SK-N-SH (cell line): ENCODE results near the gene TMX1. TPM values are rescaled to one million over a fixed set of nuclear protein-coding genes. Genes with fewer than 3 reads are reported as not detected.

ENCODE experiments used
- CTCF ChIA-PET: fragments of 300-600, 350-600 bp; formaldehyde crosslinking; extraction: SDS; loops from one replicate; lab custom pipeline; 2021; lab: Yijun Ruan, JAX
- POLR2A ChIA-PET: fragments of 350-600 bp; sonication (Branson Sonifier 250); formaldehyde crosslinking; extraction: SDS; loops from one replicate; lab custom pipeline; 2020; ENCODE audit warnings: antibody characterized with exemption, inconsistent platforms; lab: Yijun Ruan, JAX
- DNase-seq: peaks from one replicate; pipeline ENCODE4 v3.0.0; 2012
- H2AFZ ChIP-seq: fragments of 200-600 bp; sonication (generic); 2 replicates; pipeline ENCODE4 v1.8.1; 2016; ENCODE audit warnings: antibody characterized with exemption, mild to moderate bottlenecking, low read depth
- H3F3A ChIP-seq: fragments of 200-600 bp; sonication (generic); replicated peaks from 2 replicates; pipeline ENCODE3; 2016; ENCODE audit warnings: antibody characterized with exemption, mild to moderate bottlenecking; ENCODE audit not compliant: insufficient read depth
- H3K27ac ChIP-seq, 2 experiments: fragments of 200-500 bp in 1 of 2; fragments of 200-600 bp in 1 of 2; sonication (Bioruptor generic) in 1 of 2; sonication (generic), shearing (Covaris generic) in 1 of 2; 2 replicates each; pipeline versions ENCODE4 v1.5.1 to v1.6.1; 2014 to 2016; ENCODE audit warnings: low read depth in 2 of 2, inconsistent platforms in 1 of 2, low read length in 1 of 2, mild to moderate bottlenecking in 1 of 2, mixed read lengths in 1 of 2
- H3K27me3 ChIP-seq: fragments of 200-600 bp; sonication (generic), shearing (Covaris generic); 2 replicates; pipeline ENCODE4 v1.6.1; 2016; ENCODE audit warnings: mixed run types; ENCODE audit not compliant: insufficient read depth
- H3K36me3 ChIP-seq, 2 experiments: fragments of 200-500 bp in 1 of 2; fragments of 200-600 bp in 1 of 2; sonication (Bioruptor generic) in 1 of 2; sonication (generic) in 1 of 2; replicated peaks in 1 of 2; 2 replicates each; pipeline versions ENCODE3 to v1.5.1; 2014 to 2016; ENCODE audit warnings: low read length in 1 of 2, mild to moderate bottlenecking in 1 of 2; ENCODE audit not compliant: insufficient read depth in 2 of 2, control insufficient read depth in 1 of 2
- H3K4me1 ChIP-seq, 2 experiments: fragments of 200-500 bp in 1 of 2; fragments of 200-600 bp in 1 of 2; sonication (Bioruptor generic) in 1 of 2; sonication (generic), shearing (Covaris generic) in 1 of 2; 2 replicates each; pipeline versions ENCODE4 v1.5.1 to v1.6.1; 2014 to 2016; ENCODE audit warnings: low read depth in 1 of 2, low read length in 1 of 2, mixed run types in 1 of 2; ENCODE audit not compliant: insufficient read depth in 2 of 2, control insufficient read depth in 1 of 2
- H3K4me2 ChIP-seq: fragments of 200-600 bp; sonication (generic), shearing (Covaris generic); 2 replicates; pipeline ENCODE4 v1.6.1; 2017; ENCODE audit warnings: mixed run types
- H3K4me3 ChIP-seq, 2 experiments: fragments of 200-500 bp in 1 of 2; fragments of 200-600 bp in 1 of 2; sonication (Bioruptor generic) in 1 of 2; sonication (generic), shearing (Covaris generic) in 1 of 2; 2 replicates each; pipeline versions ENCODE4 v1.5.1 to v1.8.1; 2014 to 2016; ENCODE audit warnings: low read depth in 2 of 2, inconsistent platforms in 1 of 2, low read length in 1 of 2, mild to moderate bottlenecking in 1 of 2, mixed read lengths in 1 of 2, moderate library complexity in 1 of 2
- H3K79me2 ChIP-seq: fragments of 200-600 bp; sonication (generic); 2 replicates; pipeline ENCODE4 v1.8.1; 2017; ENCODE audit warnings: mild to moderate bottlenecking; ENCODE audit not compliant: insufficient read depth
- H3K9ac ChIP-seq: fragments of 200-600 bp; sonication (generic); 2 replicates; pipeline ENCODE4 v1.6.1; 2017; ENCODE audit warnings: mixed run types
- H3K9me2 ChIP-seq: fragments of 200-600 bp; sonication (generic); 2 replicates; pipeline ENCODE4 v1.6.1; 2017; ENCODE audit warnings: mixed run types
- H3K9me3 ChIP-seq: fragments of 200-600 bp; sonication (generic); 2 replicates; pipeline ENCODE4 v1.6.1; 2017; ENCODE audit warnings: mixed run types, mild to moderate bottlenecking, moderate library complexity
- H4K20me1 ChIP-seq: fragments of 200-600 bp; sonication (generic); 2 replicates; pipeline ENCODE4 v1.6.1; 2017; ENCODE audit warnings: mild to moderate bottlenecking, mixed run types; ENCODE audit not compliant: insufficient read depth
- CHD2 ChIP-seq: fragments of 150-350 bp; IDR thresholded peaks from 2 replicates; pipeline ENCODE4 v1.6.1; 2018; ENCODE audit warnings: low read length; ENCODE audit not compliant: partially characterized antibody
- FOXM1 ChIP-seq: IDR thresholded peaks from 2 replicates; pipeline ENCODE4 v1.4.0; 2012; ENCODE audit warnings: low read depth, mild to moderate bottlenecking
- PBX3 ChIP-seq: IDR thresholded peaks from 2 replicates; pipeline ENCODE4; 2012
- RAD21 ChIP-seq: IDR thresholded peaks from 2 replicates; pipeline ENCODE4 v1.6.1; 2012; ENCODE audit warnings: mild to moderate bottlenecking, low read length
- RFX5 ChIP-seq: IDR thresholded peaks from 2 replicates; pipeline ENCODE4 v1.6.1; 2012; ENCODE audit warnings: mild to moderate bottlenecking, improper control_type of control experiment, low read length
- SIN3A ChIP-seq: IDR thresholded peaks from 2 replicates; pipeline ENCODE4 v1.6.1; 2012; ENCODE audit warnings: low read depth, mild to moderate bottlenecking, low read length, moderate library complexity, borderline replicate concordance
- SMC3 ChIP-seq: IDR thresholded peaks from 2 replicates; pipeline ENCODE4 v1.6.1; 2012; ENCODE audit warnings: low read depth, low read length, improper control_type of control experiment
- TAF1 ChIP-seq: IDR thresholded peaks from 2 replicates; pipeline ENCODE4 v1.6.1; 2012; ENCODE audit warnings: low read depth, mild to moderate bottlenecking, low read length, moderate library complexity, borderline replicate concordance
- USF2 ChIP-seq: fragments of 150-350 bp; IDR thresholded peaks from 2 replicates; pipeline ENCODE4 v1.6.1; 2017; ENCODE audit warnings: antibody characterized with exemption, low read length, low read depth, borderline replicate concordance
- YY1 ChIP-seq: IDR thresholded peaks from 2 replicates; pipeline ENCODE4 v1.4.0; 2012; ENCODE audit warnings: low read depth, mild to moderate bottlenecking
- ZBTB33 ChIP-seq: IDR thresholded peaks from 2 replicates; pipeline ENCODE4 v1.4.0; 2012; ENCODE audit warnings: low read depth, borderline replicate concordance
- WGBS: methylation state at CpG from one replicate; pipeline ENCODE4 v1.1.6; 2017; ENCODE audit warnings: low lambda C conversion rate; 5-methylcytosine and 5-hydroxymethylcytosine counted together
- polyA plus RNA-seq, 3 experiments: library from polyadenylated mRNA; depleted of rRNA; stranded (reverse); fragments of >200 nt; gene quantifications; 2 replicates each; pipeline ENCODE4 v1.2.3, GENCODE V29; 2012

The TMX1 gene
- polyA plus RNA-seq, 1 of the 3 experiments (the other 2 are of a cell fraction) = 16.1 TPM

GRCh38 chr14:51291016-51291415 is 51.0 kb downstream of the TMX1 start:
- Histone ChIP-seq H4K20me1 (no peaks in the 10 kb centered on the region), H3K4me1 (peaks cover 6 to 8% of the 10 kb centered on the region in 2 experiments; a peak in 2 of 4 replicates), H3K4me2 (no peak overlapping the region), H3K27me3 (no peaks in the 10 kb centered on the region), H3K36me3 (peaks cover 0 to 2% of the 10 kb centered on the region in 2 experiments), H3K4me3 (no peak overlapping the region), H3K79me2 (no peaks in the 10 kb centered on the region), H3K27ac (no peak overlapping the region), H3K9ac (no peak overlapping the region), H2AFZ (no peak overlapping the region), H3F3A (no peaks in the 10 kb centered on the region), H3K9me2 (no peaks in the 10 kb centered on the region), H3K9me3 (no peaks in the 10 kb centered on the region)
- ChIA-PET CTCF (interaction anchor here (1.8 kb wide), 1 partner anchor 11 kb away, joined by 5 read pairs; no protein-coding TSS in a partner anchor), POLR2A (no interaction called here)
- WGBS = 100% methylated on average over 4 of the region's 4 CpGs
- no peak for DNase-seq
- no peak for TF ChIP-seq USF2

GRCh38 chr14:51293149-51293911 is 53.3 kb downstream of the TMX1 start:
- Histone ChIP-seq H2AFZ (peak overlapping the region; percentile 63), H3K4me3 (no peak overlapping the region), H3K27ac (peak overlapping the region in 1 of 2 experiments; percentile 16; a peak in 2 of 4 replicates), H3K9me2 (no peaks in the 10 kb centered on the region), H3F3A (no peaks in the 10 kb centered on the region), H3K4me2 (no peak overlapping the region), H3K27me3 (no peaks in the 10 kb centered on the region), H3K9ac (no peak overlapping the region), H3K9me3 (no peaks in the 10 kb centered on the region), H3K79me2 (no peaks in the 10 kb centered on the region), H3K4me1 (peaks cover 8 to 11% of the 10 kb centered on the region in 2 experiments; a peak in 2 of 4 replicates), H3K36me3 (peaks cover 0 to 2% of the 10 kb centered on the region in 2 experiments), H4K20me1 (no peaks in the 10 kb centered on the region)
- no peak for DNase-seq
- TF ChIP-seq TAF1 = no peak
- no peak for TF ChIP-seq FOXM1
- no peak for TF ChIP-seq YY1
- no peak for TF ChIP-seq PBX3
- POLR2A ChIA-PET = no interaction called here
- CTCF ChIA-PET = interaction anchor here (0.7 to 3.7 kb wide), 6 partner anchors 9 to 482 kb away, joined by 3 to 23 read pairs (median 4); partner anchors contain the start of gene FRMD6
- WGBS = 67% methylated on average over 7 of the region's 7 CpGs

- no peak for TF ChIP-seq RAD21
- no peak for TF ChIP-seq SIN3A
- no peak for TF ChIP-seq CHD2
- no peak for TF ChIP-seq SMC3
- no peak for TF ChIP-seq ZBTB33
- no peak for TF ChIP-seq RFX5
- Histone ChIP-seq H3K36me3 (peaks cover 0 to 2% of the 10 kb centered on the region in 2 experiments), H4K20me1 (no peaks in the 10 kb centered on the region), H3F3A (no peaks in the 10 kb centered on the region), H3K79me2 (no peaks in the 10 kb centered on the region), H3K4me3 (no peak overlapping the region), H3K9me2 (no peaks in the 10 kb centered on the region), H3K27ac (no peak overlapping the region), H3K9ac (no peak overlapping the region), H2AFZ (no peak overlapping the region; the same call in 1 of the 2 replicates), H3K4me1 (peaks cover 8 to 11% of the 10 kb centered on the region in 2 experiments; a peak in 2 of 4 replicates), H3K4me2 (no peak overlapping the region), H3K27me3 (no peaks in the 10 kb centered on the region), H3K9me3 (no peaks in the 10 kb centered on the region)
- POLR2A ChIA-PET = no interaction called here
- CTCF ChIA-PET = interaction anchor here (1.3 to 3.7 kb wide), 2 partner anchors 10 to 482 kb away, joined by 3 to 23 read pairs; no protein-coding TSS in a partner anchor
- DNase-seq = no peak
- 86% methylated on average over 5 of the region's 6 CpGs for WGBS
These were observed 53.9 kb downstream of the TMX1 start for GRCh38 chr14:51293912-51294389.
